ENCODE data around the gene C4orf50.

DNA sequence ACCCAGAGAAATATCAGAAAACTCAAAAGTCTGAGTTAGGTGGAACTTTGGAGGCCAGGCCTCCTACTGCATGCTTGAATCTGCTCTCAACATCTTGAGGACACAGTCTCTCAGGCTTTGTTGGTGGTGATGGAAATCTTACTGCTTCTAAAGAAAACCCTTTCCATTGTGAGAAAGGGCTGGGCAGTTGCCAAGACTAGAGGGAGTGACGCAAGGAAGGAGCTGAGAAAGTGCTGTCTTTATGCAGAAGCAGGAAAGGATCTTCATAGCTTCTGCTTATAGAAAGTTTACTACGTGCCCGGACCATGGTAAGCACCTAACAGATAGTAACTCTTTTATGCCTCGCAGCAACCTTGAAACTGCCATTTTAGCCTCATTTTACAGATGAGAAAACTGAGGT, 122.9 kb downstream of the C4orf50 start:
- TF ChIP-seq ELF4 (IDR thresholded peaks at IDR 0.05) (no peak), SP1 (IDR thresholded peaks at IDR 0.05) (no peak), FOXK2 (IDR thresholded peaks at IDR 0.05) (no peak), FOXM1 (IDR thresholded peaks at IDR 0.05; ENCODE audit: borderline replicate concordance) (no peak), ZNF384 (IDR thresholded peaks at IDR 0.05) (no peak), CTBP1 (IDR thresholded peaks at IDR 0.05; ENCODE audit: borderline replicate concordance) (no peak), BHLHE40 (IDR thresholded peaks at IDR 0.05; ENCODE audit: borderline replicate concordance) (no peak), HDGF (IDR thresholded peaks at IDR 0.05; ENCODE audit: borderline replicate concordance) (no peak), SUZ12 (IDR thresholded peaks at IDR 0.05) (no peak), FOXA1 (IDR thresholded peaks at IDR 0.05) (no peak), TARDBP (IDR thresholded peaks at IDR 0.05) (no peak)
- TF ChIP-seq, protein P1, sequence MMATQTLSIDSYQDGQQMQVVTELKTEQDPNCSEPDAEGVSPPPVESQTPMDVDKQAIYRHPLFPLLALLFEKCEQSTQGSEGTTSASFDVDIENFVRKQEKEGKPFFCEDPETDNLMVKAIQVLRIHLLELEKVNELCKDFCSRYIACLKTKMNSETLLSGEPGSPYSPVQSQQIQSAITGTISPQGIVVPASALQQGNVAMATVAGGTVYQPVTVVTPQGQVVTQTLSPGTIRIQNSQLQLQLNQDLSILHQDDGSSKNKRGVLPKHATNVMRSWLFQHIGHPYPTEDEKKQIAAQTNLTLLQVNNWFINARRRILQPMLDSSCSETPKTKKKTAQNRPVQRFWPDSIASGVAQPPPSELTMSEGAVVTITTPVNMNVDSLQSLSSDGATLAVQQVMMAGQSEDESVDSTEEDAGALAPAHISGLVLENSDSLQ (IDR thresholded peaks at IDR 0.05) = no peak
